Smooth muscle cell of bladder (primary cell): ENCODE data around the gene HMGCS2. TPM values are rescaled to one million over a fixed set of nuclear protein-coding genes. Genes with fewer than 3 reads are reported as not detected.

Experiments used
- total RNA-seq: library from RNA; depleted of rRNA; stranded (reverse); fragments of >200 nt; gene quantifications from 2 replicates; pipeline ENCODE4 v1.2.3, GENCODE V29; 2014

Gene HMGCS2
- under 0.01 TPM in 1 of 2 replicates, not detected in the other for total RNA-seq

DNA sequence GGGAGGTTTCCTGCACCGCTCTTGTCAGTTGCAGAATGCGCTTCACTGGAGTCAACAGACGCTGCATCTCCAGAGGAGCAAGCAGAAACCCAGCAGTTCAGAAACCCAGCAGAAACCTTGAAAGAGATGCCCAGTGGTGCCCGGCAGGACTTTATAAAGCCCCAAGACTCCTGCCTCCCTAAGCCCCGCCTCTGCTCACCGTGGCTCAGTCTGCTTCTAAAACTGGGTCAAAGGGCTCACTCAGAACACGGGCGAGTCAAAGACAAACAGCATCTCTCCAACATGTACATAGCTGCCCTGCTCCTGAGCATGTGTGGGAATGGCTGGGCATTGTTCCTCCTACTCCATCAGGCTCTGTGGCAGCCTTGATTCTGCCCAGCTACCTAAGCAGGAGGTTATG is at the start of gene HMGCS2:
Gene HMGCS2, minus strand, starts transcription at position 128 of the 400 bp plus-strand sequence. Its CDS starts 61 bp downstream, at position 67.

DNA sequence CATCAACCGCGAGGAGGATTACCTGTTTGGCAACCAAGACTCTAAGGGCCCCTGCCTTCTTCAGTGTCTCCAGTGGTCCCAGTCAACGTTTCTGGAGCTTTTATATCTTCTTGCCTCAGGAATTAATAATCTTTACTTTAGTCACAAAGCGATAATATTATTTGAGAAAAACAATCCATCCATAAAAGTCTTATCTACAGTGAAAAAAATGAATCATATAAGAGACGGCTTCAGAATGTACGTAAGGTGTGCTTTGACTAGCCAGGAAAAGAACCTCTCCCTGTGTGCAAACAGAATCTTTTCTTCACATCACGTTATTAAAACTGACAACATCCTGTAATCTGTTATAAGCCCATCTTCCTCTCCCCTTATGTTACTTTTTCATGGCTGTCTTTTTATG is 42.7 kb upstream of the HMGCS2 start, which contains the start of gene REG4:
Gene REG4, minus strand, starts transcription at position 74 of the 400 bp plus-strand sequence. CDS start 2,691 bp downstream, outside the sequence.

DNA sequence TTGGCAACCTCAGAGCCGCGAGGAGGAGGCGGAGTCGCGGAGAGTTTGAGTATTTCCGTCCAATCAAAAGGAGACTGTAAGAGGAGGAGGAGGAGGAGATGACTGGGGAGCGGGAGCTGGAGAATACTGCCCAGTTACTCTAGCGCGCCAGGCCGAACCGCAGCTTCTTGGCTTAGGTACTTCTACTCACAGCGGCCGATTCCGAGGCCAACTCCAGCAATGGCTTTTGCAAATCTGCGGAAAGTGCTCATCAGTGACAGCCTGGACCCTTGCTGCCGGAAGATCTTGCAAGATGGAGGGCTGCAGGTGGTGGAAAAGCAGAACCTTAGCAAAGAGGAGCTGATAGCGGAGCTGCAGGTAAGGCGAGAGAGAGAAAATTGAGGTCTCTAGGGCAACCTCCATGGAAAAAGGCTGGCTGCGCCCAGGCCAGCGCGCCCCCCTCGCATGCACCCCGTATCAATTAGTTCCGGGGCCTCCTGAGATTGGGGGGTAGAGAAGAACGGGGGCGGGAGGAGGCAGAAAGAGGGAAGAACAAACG is 56.8 kb downstream of the HMGCS2 start, which contains the start of gene PHGDH:
Gene PHGDH, plus strand, starts transcription at position 131 of the 538 bp plus-strand sequence. Its CDS starts 89 bp downstream, at position 220.

Other genes with a start within 250 kb of the HMGCS2 start
- gene ZNF697, start 120.6 kb downstream of the HMGCS2 start, total RNA-seq: 8.7 and 10.2 TPM in 2 replicates
- gene PHGDH, start 57.0 kb downstream of the HMGCS2 start, total RNA-seq: 117 and 185 TPM in 2 replicates
- gene REG4, start 42.6 kb upstream of the HMGCS2 start, total RNA-seq: not detected in 2 replicates
- gene ADAM30, start 127.6 kb upstream of the HMGCS2 start, total RNA-seq: not detected in 2 replicates